Kidney (tissue), 14 donors: ENCODE measurements around the gene MS4A7. TPM values are rescaled to one million over a fixed set of nuclear protein-coding genes. Genes with fewer than 3 reads are reported as not detected.

ENCODE experiments used
- DNase-seq, 5 donors: peaks; one replicate each; pipeline ENCODE4 v3.0.0-alpha.2; 2013 to 2020
- FAIRE-seq: peaks from 2 replicates; lab custom pipeline; 2012; peaks lifted over from hg19 to GRCh38; lab: Jason Lieb, UNC
- H3K27ac ChIP-seq, 2 donors: one replicate each; pipeline ENCODE4 v1.7.0; 2013; ENCODE audit warnings: low read depth in 2 of 2, low read length in 2 of 2, inconsistent platforms in 1 of 2
- H3K27me3 ChIP-seq: one replicate; pipeline ENCODE4 v1.7.1; 2013; ENCODE audit warnings: low read length, inconsistent platforms; ENCODE audit not compliant: control insufficient read depth, insufficient read depth
- H3K36me3 ChIP-seq, 3 donors: one replicate each; pipeline versions ENCODE4 v1.7.0 to v1.7.1; 2013; ENCODE audit warnings: low read length in 3 of 3, control low read depth in 1 of 3, inconsistent platforms in 1 of 3; ENCODE audit not compliant: insufficient read depth in 3 of 3, control insufficient read depth in 2 of 3
- H3K4me1 ChIP-seq, 3 donors: one replicate each; pipeline versions ENCODE4 v1.7.0 to v1.7.1; 2013; ENCODE audit warnings: low read length in 3 of 3, inconsistent platforms in 1 of 3, low read depth in 1 of 3; ENCODE audit not compliant: control insufficient read depth in 2 of 3, insufficient read depth in 2 of 3
- H3K4me3 ChIP-seq, 3 donors: one replicate each; pipeline versions ENCODE4 v1.7.0 to v1.8.1; 2013; ENCODE audit warnings: low read length in 3 of 3, control low read depth in 1 of 3, inconsistent platforms in 1 of 3
- H3K9ac ChIP-seq, 3 donors: one replicate each; pipeline versions ENCODE4 v1.7.0 to v1.7.1; 2013; ENCODE audit warnings: low read length in 3 of 3, control low read depth in 1 of 3, inconsistent platforms in 1 of 3
- H3K9me3 ChIP-seq, 3 donors: one replicate each; pipeline versions ENCODE4 v1.7.0 to v1.7.1; 2013; ENCODE audit warnings: low read length in 3 of 3, control low read depth in 1 of 3, inconsistent platforms in 1 of 3; ENCODE audit not compliant: control insufficient read depth in 2 of 3, insufficient read depth in 1 of 3
- intact Hi-C: fragments of 100-400 bp; cut with DNase I; formaldehyde crosslinking; loops from one replicate; pipeline ENCODE4 v1.11.1; 2022
- polyA plus RNA-seq: library from polyadenylated mRNA; stranded (reverse); fragments of 350-450 nt; fragmentation: Illumina TruSeq; extraction: RNeasy Lipid Tissue Mini Kit (QIAGEN cat#74804); gene quantifications from one replicate; pipeline ENCODE4 v1.2.3, GENCODE V29; 2014; ENCODE audit warnings: low read depth, low replicate concordance; ENCODE audit not compliant: insufficient read depth
- total RNA-seq: library from RNA; stranded (reverse); fragmentation: NEBNext Ultra II Directional; extraction: Animal tissue kit (Norgen Biotek cat#: 25700); gene quantifications from one replicate; pipeline ENCODE4 v1.2.1, GENCODE V29; 2021
- TF ChIP-seq, protein P1 (sequence below): IDR thresholded peaks from 3 replicates; pipeline ENCODE4 v1.5.1; 2012; ENCODE audit warnings: mild to moderate bottlenecking, moderate library complexity, borderline replicate concordance; ENCODE audit not compliant: insufficient read depth; ENCODE audit errors: extremely low read depth
- donor health status: control.
- donor health status: control.
- donor health status: control.
- donor health status: control.
- donor health status: control.
- donor health status: DM: yes; HTN: yes; CAD: no.
- donor health status: Normal renal cell carcinoma (clear cell type).

The MS4A7 gene
- total and polyA plus RNA-seq, 2 donors from 2014 or later = 7.0 to 47.6 TPM

DNA sequence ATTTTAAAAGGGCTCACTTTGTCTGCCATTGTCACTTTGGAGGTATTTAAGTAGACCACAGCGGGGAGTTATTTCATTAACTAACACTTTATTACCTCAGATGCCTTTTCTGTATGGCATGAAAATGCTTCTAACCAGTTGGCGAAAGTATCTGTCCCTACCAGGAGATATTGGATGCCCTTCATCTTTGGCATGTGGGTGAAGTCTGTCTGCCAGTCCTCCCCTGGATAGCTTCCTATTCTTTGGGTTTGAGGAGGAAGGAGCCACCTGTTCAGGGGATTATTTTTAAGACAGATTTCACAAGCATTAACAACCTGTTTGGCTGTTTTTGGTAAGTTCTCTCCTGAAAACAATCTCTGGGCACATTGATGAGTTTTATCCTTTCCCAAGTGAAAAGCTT, 34.2 kb upstream of the MS4A7 start:
- no peaks in the 10 kb centered on the region for H3K4me1 ChIP-seq
- H3K9ac ChIP-seq = no peak overlapping the region
- TF ChIP-seq, protein P1, sequence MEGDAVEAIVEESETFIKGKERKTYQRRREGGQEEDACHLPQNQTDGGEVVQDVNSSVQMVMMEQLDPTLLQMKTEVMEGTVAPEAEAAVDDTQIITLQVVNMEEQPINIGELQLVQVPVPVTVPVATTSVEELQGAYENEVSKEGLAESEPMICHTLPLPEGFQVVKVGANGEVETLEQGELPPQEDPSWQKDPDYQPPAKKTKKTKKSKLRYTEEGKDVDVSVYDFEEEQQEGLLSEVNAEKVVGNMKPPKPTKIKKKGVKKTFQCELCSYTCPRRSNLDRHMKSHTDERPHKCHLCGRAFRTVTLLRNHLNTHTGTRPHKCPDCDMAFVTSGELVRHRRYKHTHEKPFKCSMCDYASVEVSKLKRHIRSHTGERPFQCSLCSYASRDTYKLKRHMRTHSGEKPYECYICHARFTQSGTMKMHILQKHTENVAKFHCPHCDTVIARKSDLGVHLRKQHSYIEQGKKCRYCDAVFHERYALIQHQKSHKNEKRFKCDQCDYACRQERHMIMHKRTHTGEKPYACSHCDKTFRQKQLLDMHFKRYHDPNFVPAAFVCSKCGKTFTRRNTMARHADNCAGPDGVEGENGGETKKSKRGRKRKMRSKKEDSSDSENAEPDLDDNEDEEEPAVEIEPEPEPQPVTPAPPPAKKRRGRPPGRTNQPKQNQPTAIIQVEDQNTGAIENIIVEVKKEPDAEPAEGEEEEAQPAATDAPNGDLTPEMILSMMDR = no peak
- H3K4me3 ChIP-seq = no peak overlapping the region
- H3K9me3 ChIP-seq = no peaks in the 10 kb centered on the region
- FAIRE-seq (no peak), DNase-seq (no peak)
- H3K27ac ChIP-seq = no peak overlapping the region
- H3K36me3 ChIP-seq = no peaks in the 10 kb centered on the region
- no peaks in the 10 kb centered on the region for H3K27me3 ChIP-seq
- intact Hi-C loops = no loop called here

DNA sequence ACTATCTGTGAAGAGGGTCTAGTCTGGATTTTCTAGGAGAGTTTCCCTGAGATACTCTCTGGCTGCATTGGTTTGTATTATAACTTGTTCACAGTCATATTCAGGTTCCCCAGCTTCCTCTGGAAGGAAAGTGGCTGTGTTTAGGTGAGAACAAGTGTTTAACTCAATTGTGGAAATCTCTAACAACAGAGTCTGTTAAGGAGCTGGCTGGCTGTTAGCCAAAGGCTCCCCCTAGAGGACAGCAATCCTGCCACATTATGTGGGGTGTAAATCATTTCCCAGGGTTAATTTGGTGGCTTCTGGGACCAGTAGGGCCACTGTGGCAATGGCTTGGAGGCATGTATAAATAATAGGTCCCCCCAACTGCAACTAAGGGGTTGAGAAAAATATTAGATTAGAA, 32.8 kb upstream of the MS4A7 start:
- no peak overlapping the region for H3K27ac ChIP-seq
- H3K4me3 ChIP-seq = no peak overlapping the region
- TF ChIP-seq, protein P1 = no peak
- no peaks in the 10 kb centered on the region for H3K27me3 ChIP-seq
- no peak overlapping the region for H3K9ac ChIP-seq
- no peaks in the 10 kb centered on the region for H3K9me3 ChIP-seq
- no peaks in the 10 kb centered on the region for H3K4me1 ChIP-seq
- intact Hi-C loops = no loop called here
- DNase-seq = peak in 2 of 5 donors; percentile 12 to 13
- no peaks in the 10 kb centered on the region for H3K36me3 ChIP-seq
- no peak for FAIRE-seq

DNA sequence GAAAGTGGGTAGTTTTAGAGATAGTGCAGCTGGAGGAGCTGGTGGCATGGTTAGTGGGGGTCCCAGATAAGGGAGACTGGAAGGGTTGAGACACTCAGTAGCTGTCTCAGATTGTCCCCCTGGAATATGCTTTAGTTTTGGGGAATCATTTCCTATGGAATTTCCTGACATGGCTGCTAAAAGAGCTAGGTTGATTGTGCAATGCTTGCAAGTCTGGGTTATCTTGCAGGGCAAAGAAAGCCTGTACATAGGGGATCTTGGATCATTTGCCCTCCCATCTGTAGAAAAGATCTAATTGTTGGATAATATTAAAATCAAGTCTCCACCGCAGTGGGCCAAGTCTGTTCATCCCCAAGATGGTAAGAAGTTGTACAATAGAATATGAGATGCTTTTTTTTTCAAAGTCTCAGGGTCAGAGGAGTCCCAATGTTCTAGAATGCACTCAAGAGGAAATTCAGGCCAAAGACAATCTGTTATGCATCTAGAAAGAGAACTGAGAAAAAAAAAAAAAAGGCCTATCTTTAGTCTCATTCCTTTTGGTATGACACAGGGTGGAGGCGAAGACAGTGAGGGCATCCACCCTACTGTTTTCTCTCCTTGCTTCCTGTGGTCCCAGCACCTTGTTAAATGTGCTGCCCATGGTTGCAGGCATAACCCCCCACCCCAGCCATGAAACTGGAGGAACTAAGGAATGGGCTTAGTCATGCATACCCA, 31.1 kb upstream of the MS4A7 start:
- Histone ChIP-seq H3K4me1 (no peaks in the 10 kb centered on the region), H3K27me3 (no peaks in the 10 kb centered on the region), H3K36me3 (no peaks in the 10 kb centered on the region), H3K4me3 (no peak overlapping the region), H3K27ac (no peak overlapping the region), H3K9ac (no peak overlapping the region), H3K9me3 (no peaks in the 10 kb centered on the region)
- FAIRE-seq = no peak
- intact Hi-C loops = no loop called here
- TF ChIP-seq, protein P1 = no peak
- no peak for DNase-seq
